Endothelial cell of umbilical vein (primary cell): ENCODE measurements around the gene SNIP1.

Experiments used
- CTCF ChIP-seq, 2 donors: IDR thresholded peaks; 1 replicate in 1 of 2; 2 replicates in 1 of 2; pipeline ENCODE4 v1.5.1; 2011; ENCODE audit warnings: low read length in 2 of 2, mild to moderate bottlenecking in 2 of 2, moderate library complexity in 2 of 2, control low read depth in 1 of 2, inconsistent platforms in 1 of 2, low read depth in 1 of 2; ENCODE audit not compliant: insufficient read depth in 1 of 2; ENCODE audit errors: extremely low read depth in 1 of 2
- EZH2 ChIP-seq: IDR thresholded peaks from 2 replicates; pipeline ENCODE4 v1.6.1; 2012; ENCODE audit warnings: borderline replicate concordance, low read depth, mild to moderate bottlenecking, moderate library complexity, low read length, inconsistent platforms; ENCODE audit not compliant: severe bottlenecking
- MYC ChIP-seq: IDR thresholded peaks from one replicate; pipeline ENCODE4 v1.6.1; 2011; ENCODE audit warnings: mild to moderate bottlenecking, low read depth, low read length
- POLR2A ChIP-seq: IDR thresholded peaks from 2 replicates; pipeline ENCODE4 v1.6.1; 2012; ENCODE audit warnings: low read depth, mild to moderate bottlenecking, control low read depth, low read length
- POLR2AphosphoS5 ChIP-seq: IDR thresholded peaks from 2 replicates; pipeline ENCODE4 v1.6.1; 2012; ENCODE audit warnings: low read depth, mild to moderate bottlenecking, control low read depth, low read length, moderate library complexity; ENCODE audit not compliant: insufficient read depth

GRCh38 chr1:37557402-37557801, 3.3 kb upstream of the SNIP1 start:
- TF ChIP-seq POLR2A (no peak), CTCF (IDR thresholded peaks at IDR 0.05; ENCODE audit: extremely low read depth in 1 of 2, insufficient read depth in 1 of 2, low read depth in 1 of 2, low read length in 2 of 2) (no peak), EZH2 (no peak), POLR2AphosphoS5 (no peak), MYC (no peak)
